Suprapubic skin (tissue), 4 donors: ENCODE data around the gene CUL9. TPM values are rescaled to one million over a fixed set of nuclear protein-coding genes. Genes with fewer than 3 reads are reported as not detected.

Experiments
- DNase-seq, 2 donors: peaks; one replicate each; pipeline ENCODE4 v3.0.0-alpha.2; 2019; ENCODE audit warnings: low spot score in 2 of 2
- H3K27ac ChIP-seq: fragments of 200-600 bp; sonication (generic); one replicate; pipeline ENCODE4 v1.5.1; 2019
- H3K27me3 ChIP-seq: fragments of 200-600 bp; sonication (generic); one replicate; pipeline ENCODE4 v1.5.1; 2019
- H3K36me3 ChIP-seq: fragments of 200-600 bp; sonication (generic); one replicate; pipeline ENCODE4 v1.5.1; 2019
- H3K4me1 ChIP-seq: fragments of 200-600 bp; sonication (generic); one replicate; pipeline ENCODE4 v1.5.1; 2019
- H3K4me3 ChIP-seq: fragments of 200-600 bp; sonication (generic); one replicate; pipeline ENCODE4 v1.5.1; 2019; ENCODE audit warnings: mild to moderate bottlenecking
- H3K9me3 ChIP-seq: fragments of 200-600 bp; sonication (generic); one replicate; pipeline ENCODE4 v1.5.1; 2019
- EP300 ChIP-seq: sonication (generic); formaldehyde crosslinking; IDR thresholded peaks from one replicate; pipeline ENCODE4 v1.6.1; 2017; ENCODE audit warnings: antibody characterized with exemption
- POLR2A ChIP-seq, 2 donors: fragments of 450-650 bp; IDR thresholded peaks; one replicate each; pipeline ENCODE4 v1.6.1; 2017; ENCODE audit warnings: antibody characterized with exemption in 2 of 2, mild to moderate bottlenecking in 2 of 2, moderate library complexity in 2 of 2
- POLR2AphosphoS5 ChIP-seq, 3 donors: sonication (generic); formaldehyde crosslinking; IDR thresholded peaks; one replicate each; pipeline ENCODE4 v1.6.1; 2017; ENCODE audit warnings: antibody characterized with exemption in 3 of 3
- WGBS: methylation state at CpG from one replicate; pipeline ENCODE4 v1.1.5; 2018; 5-methylcytosine and 5-hydroxymethylcytosine counted together
- total RNA-seq, 4 donors: library from RNA; depleted of rRNA; stranded (reverse); fragments of >200 nt; gene quantifications; one replicate each; pipeline ENCODE4 v1.1.0, GENCODE V29; 2016
- TF ChIP-seq, protein P1 (sequence below), 2 donors: fragments of 200-600 bp in 1 of 2; fragments of 450-650 bp in 1 of 2; sonication (generic) in 1 of 2; IDR thresholded peaks; one replicate each; pipeline ENCODE4 v1.5.1; 2016 to 2019; ENCODE audit warnings: antibody characterized with exemption in 2 of 2, mild to moderate bottlenecking in 1 of 2, moderate library complexity in 1 of 2

CUL9 gene
- total RNA-seq, 4 donors from 2014 or later = 51.8 to 130 (median 92.4) TPM

DNA sequence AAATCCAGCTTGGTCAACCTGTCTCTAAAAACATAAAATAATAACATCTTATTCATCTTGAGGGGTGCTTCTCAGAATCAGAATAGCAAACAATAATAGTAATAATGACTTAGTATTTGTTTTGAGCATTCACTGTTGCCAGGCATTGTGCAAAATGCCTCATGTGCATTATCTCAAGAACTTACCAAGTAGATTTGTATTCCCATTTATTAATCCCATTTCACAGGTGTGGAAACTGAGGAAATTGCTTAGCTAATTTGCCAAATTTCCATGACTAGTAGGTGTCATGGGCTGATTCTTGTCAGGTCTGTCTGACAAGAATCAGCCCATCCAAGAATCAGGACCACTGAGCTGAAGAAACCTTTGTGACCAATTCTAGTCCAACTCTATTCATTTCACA lies 66.8 kb downstream of the CUL9 start:
- Histone ChIP-seq H3K4me1 (peaks cover 22% of the 10 kb centered on the region), H3K4me3 (no peak overlapping the region), H3K27ac (no peak overlapping the region), H3K36me3 (no peaks in the 10 kb centered on the region), H3K27me3 (peaks cover 75% of the 10 kb centered on the region), H3K9me3 (no peaks in the 10 kb centered on the region)
- DNase-seq = no peak
- TF ChIP-seq POLR2A (IDR thresholded peaks at IDR 0.05) (no peak), EP300 (no peak), POLR2AphosphoS5 (IDR thresholded peaks at IDR 0.05) (no peak)
- TF ChIP-seq, protein P1, sequence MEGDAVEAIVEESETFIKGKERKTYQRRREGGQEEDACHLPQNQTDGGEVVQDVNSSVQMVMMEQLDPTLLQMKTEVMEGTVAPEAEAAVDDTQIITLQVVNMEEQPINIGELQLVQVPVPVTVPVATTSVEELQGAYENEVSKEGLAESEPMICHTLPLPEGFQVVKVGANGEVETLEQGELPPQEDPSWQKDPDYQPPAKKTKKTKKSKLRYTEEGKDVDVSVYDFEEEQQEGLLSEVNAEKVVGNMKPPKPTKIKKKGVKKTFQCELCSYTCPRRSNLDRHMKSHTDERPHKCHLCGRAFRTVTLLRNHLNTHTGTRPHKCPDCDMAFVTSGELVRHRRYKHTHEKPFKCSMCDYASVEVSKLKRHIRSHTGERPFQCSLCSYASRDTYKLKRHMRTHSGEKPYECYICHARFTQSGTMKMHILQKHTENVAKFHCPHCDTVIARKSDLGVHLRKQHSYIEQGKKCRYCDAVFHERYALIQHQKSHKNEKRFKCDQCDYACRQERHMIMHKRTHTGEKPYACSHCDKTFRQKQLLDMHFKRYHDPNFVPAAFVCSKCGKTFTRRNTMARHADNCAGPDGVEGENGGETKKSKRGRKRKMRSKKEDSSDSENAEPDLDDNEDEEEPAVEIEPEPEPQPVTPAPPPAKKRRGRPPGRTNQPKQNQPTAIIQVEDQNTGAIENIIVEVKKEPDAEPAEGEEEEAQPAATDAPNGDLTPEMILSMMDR (IDR thresholded peaks at IDR 0.05) = no peak

DNA sequence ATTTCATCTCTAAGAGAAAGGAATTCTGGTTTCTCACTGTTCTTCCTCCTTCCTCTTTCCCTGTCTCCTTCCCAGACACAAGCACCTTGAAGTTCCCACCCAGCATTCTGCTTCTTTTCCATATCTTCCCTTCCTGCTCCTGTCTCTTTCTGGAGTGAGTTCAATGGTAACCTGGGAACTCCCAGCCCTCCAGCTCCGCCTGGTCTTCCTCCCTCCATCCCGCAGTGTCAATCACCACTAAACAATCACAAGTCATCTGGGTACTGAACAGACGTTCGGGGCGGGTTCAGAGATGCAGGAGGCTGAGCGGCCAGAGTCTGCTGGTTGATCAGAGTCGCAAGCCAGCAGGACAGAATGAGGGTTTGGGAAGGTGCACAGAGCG lies 69.0 kb downstream of the CUL9 start:
- Histone ChIP-seq H3K9me3 (no peaks in the 10 kb centered on the region), H3K27me3 (peaks cover 68% of the 10 kb centered on the region), H3K4me3 (no peak overlapping the region), H3K36me3 (no peaks in the 10 kb centered on the region), H3K4me1 (peaks cover 22% of the 10 kb centered on the region), H3K27ac (no peak overlapping the region)
- DNase-seq = no peak
- 10% methylated on average over 8 of the region's 8 CpGs for WGBS
- TF ChIP-seq POLR2A (IDR thresholded peaks at IDR 0.05) (no peak), EP300 (no peak), POLR2AphosphoS5 (IDR thresholded peaks at IDR 0.05) (no peak)
- TF ChIP-seq, protein P1 (IDR thresholded peaks at IDR 0.05) = no peak

DNA sequence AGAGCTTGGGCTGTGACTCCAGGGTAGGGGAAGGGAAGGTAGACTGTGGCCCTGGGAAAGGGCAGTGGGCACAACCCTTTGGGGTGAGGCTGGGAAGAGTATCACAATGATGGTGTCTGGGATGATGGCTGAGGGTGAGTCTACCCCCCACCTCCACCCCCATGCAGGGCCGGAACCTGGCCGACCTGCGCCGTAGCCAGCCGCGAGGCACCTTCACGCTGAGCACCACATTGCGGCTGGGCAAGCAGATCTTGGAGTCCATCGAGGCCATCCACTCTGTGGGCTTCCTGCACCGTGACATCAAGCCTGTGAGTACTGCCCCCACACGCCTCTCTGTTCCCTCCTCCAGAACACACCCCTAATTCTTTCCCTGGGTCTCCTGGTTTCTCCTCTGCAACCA lies 71.4 kb downstream of the CUL9 start:
- Histone ChIP-seq H3K4me1 (peaks cover 7% of the 10 kb centered on the region), H3K27ac (no peak overlapping the region), H3K27me3 (peaks cover 67% of the 10 kb centered on the region), H3K4me3 (no peak overlapping the region), H3K36me3 (no peaks in the 10 kb centered on the region), H3K9me3 (no peaks in the 10 kb centered on the region)
- no peak for DNase-seq
- 92% methylated on average over 10 of the region's 11 CpGs for WGBS
- no peak for TF ChIP-seq EP300
- TF ChIP-seq, protein P1 (IDR thresholded peaks at IDR 0.05) = no peak
- TF ChIP-seq POLR2AphosphoS5 (IDR thresholded peaks at IDR 0.05) = no peak
- TF ChIP-seq POLR2A (IDR thresholded peaks at IDR 0.05) = no peak

DNA sequence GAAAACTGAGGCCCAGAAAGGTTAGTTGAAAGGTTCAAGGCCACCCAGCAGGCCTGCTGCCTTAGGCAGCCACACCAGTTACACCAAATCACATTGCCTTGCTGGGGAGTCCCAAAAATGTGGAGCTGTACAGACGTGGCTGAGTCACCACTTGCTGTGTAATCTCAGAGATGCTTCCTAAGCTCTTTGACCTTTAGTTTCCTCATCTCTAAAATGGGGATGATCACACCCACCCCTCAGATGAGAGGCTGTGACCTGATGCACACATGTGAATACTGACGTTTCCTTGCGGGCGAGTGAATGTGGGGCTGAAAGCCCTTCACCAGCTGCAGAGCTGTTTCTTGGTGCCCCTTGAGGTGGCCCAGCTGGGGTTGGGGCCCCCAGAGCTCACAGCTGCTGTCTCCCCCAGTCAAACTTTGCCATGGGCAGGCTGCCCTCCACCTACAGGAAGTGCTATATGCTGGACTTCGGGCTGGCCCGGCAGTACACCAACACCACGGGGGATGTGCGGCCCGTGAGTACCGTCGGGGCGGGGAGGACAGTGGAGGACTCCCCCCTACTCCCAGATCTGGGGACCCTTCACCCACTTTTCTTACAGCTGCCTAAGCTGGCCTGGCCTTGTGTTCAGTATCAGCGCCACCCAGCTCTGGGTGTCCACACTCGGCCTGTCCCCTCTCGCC lies 72.3 kb downstream of the CUL9 start:
- TF ChIP-seq POLR2AphosphoS5 (IDR thresholded peaks at IDR 0.05) (no peak), POLR2A (IDR thresholded peaks at IDR 0.05) (no peak), EP300 (no peak)
- TF ChIP-seq, protein P1 (IDR thresholded peaks at IDR 0.05) = no peak
- Histone ChIP-seq H3K4me3 (no peak overlapping the region), H3K4me1 (peaks cover 7% of the 10 kb centered on the region), H3K27ac (no peak overlapping the region), H3K27me3 (peaks cover 67% of the 10 kb centered on the region), H3K9me3 (no peaks in the 10 kb centered on the region), H3K36me3 (no peaks in the 10 kb centered on the region)
- DNase-seq = no peak
- WGBS = 97% methylated on average over 11 of the region's 15 CpGs

DNA sequence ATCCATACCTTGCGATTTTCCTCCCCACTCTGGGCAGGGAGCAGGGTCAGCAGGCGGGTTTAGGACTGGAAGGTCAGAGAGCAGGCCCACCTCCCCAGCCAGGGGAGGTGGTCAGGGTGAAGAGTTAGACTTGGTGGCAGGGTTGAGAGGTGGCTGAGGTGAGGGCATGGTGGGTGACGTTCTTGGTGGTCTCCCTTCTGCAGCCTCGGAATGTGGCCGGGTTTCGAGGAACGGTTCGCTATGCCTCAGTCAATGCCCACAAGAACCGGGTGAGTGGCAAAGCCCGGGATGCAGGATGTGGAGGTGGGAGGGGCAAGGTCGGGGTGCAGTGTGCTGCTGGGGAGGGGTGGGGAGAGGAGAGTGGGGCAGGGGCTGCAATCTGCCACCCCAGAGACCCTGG lies 72.8 kb downstream of the CUL9 start:
- no peaks in the 10 kb centered on the region for H3K36me3 ChIP-seq
- H3K27ac ChIP-seq = no peak overlapping the region
- no peak for DNase-seq
- H3K4me1 ChIP-seq = peaks cover 7% of the 10 kb centered on the region
- WGBS = 87% methylated on average over 11 of the region's 11 CpGs
- TF ChIP-seq POLR2AphosphoS5 (IDR thresholded peaks at IDR 0.05) = no peak
- H3K9me3 ChIP-seq = no peaks in the 10 kb centered on the region
- H3K27me3 ChIP-seq = peaks cover 65% of the 10 kb centered on the region
- H3K4me3 ChIP-seq = no peak overlapping the region
